A549 (cell line): ENCODE measurements around the gene KRTAP4-12. TPM values are rescaled to one million over a fixed set of nuclear protein-coding genes. Genes with fewer than 3 reads are reported as not detected.
"Not testable (repeated sequence)": the region's sequence is repeated elsewhere in the genome, so short reads cannot be mapped to it uniquely, and the experiment has no call there.

Source experiments
- ATAC-seq, 2 experiments: fragments of 200-7000 bp in 1 of 2; fragments of >200 bp in 1 of 2; cut with Nextera tagmentation in 1 of 2; cut with Tn5 transposase in 1 of 2; 3 replicates each; pipeline versions ENCODE4 v1.8.0 to v1.9.1; 2018 to 2020; ENCODE audit warnings: mild to moderate bottlenecking in 1 of 2, moderate library complexity in 1 of 2
- CTCF ChIA-PET: fragments of 300-600 bp; sonication (Branson Sonifier 250); formaldehyde crosslinking; extraction: SDS; loops from one replicate; lab custom pipeline; 2021; ENCODE audit warnings: antibody characterized with exemption, inconsistent platforms; lab: Yijun Ruan, JAX
- POLR2A ChIA-PET: fragments of 350-600 bp; formaldehyde crosslinking; extraction: SDS; loops from one replicate; lab custom pipeline; 2021; ENCODE audit warnings: antibody characterized with exemption, inconsistent platforms; lab: Yijun Ruan, JAX
- DNase-seq, 2 experiments: peaks; one replicate each; pipeline versions ENCODE4 v3.0.0 to v3.0.0-alpha.2; 2011 to 2016; ENCODE audit warnings: low read depth in 1 of 2, low spot score in 1 of 2
- FAIRE-seq: peaks from 2 replicates; lab custom pipeline; 2011; peaks lifted over from hg19 to GRCh38; lab: Jason Lieb, UNC
- H3K27ac ChIP-seq, 2 experiments: fragments of >200 bp; sonication (Bioruptor Twin); formaldehyde crosslinking; 3 replicates each; pipeline ENCODE4 v1.5.1; 2016 to 2017
- H3K4me1 ChIP-seq: fragments of >200 bp; sonication (Bioruptor Twin); formaldehyde crosslinking; 3 replicates; pipeline ENCODE4 v1.6.1; 2016
- H3K4me2 ChIP-seq: fragments of >200 bp; sonication (Bioruptor Twin); formaldehyde crosslinking; 3 replicates; pipeline ENCODE4 v1.6.1; 2016
- H3K4me3 ChIP-seq: fragments of >200 bp; sonication (Bioruptor Twin); formaldehyde crosslinking; 3 replicates; pipeline ENCODE4 v1.5.1; 2016
- H3K9me3 ChIP-seq: fragments of >200 bp; sonication (Bioruptor Twin); formaldehyde crosslinking; 3 replicates; pipeline ENCODE4 v1.6.1; 2016
- CBX2 ChIP-seq: fragments of 200-600 bp; sonication (generic); IDR thresholded peaks from 2 replicates; pipeline ENCODE4 v1.6.1; 2016; ENCODE audit warnings: low read depth, mild to moderate bottlenecking, borderline replicate concordance
- CBX8 ChIP-seq: fragments of 200-600 bp; sonication (generic); IDR thresholded peaks from 2 replicates; pipeline ENCODE4 v1.6.1; 2016
- CHD4 ChIP-seq: fragments of 200-600 bp; sonication (generic); IDR thresholded peaks from 2 replicates; pipeline ENCODE4 v1.6.1; 2016; ENCODE audit warnings: antibody characterized with exemption, mild to moderate bottlenecking, borderline replicate concordance
- EHMT2 ChIP-seq: fragments of 200-600 bp; sonication (generic); IDR thresholded peaks from 2 replicates; pipeline ENCODE4 v1.6.1; 2016; ENCODE audit warnings: antibody characterized with exemption, low read depth, mild to moderate bottlenecking, moderate library complexity
- EP300 ChIP-seq, 2 experiments: fragments of >200 bp; sonication (Bioruptor Twin); formaldehyde crosslinking; IDR thresholded peaks; 2 replicates in 1 of 2; 3 replicates in 1 of 2; pipeline ENCODE4 v1.6.1; 2016 to 2017
- FOSL2 ChIP-seq, 2 experiments: fragments of 450-650 bp in 1 of 2; fragments of >200 bp in 1 of 2; sonication (Bioruptor Twin) in 1 of 2; formaldehyde crosslinking; IDR thresholded peaks; 2 replicates each; pipeline versions ENCODE4 v1.5.0 to v1.6.1; 2016 to 2020; ENCODE audit warnings: mild to moderate bottlenecking in 1 of 2, moderate library complexity in 1 of 2
- HOXB13 ChIP-seq: fragments of 250-450 bp; sonication (Bioruptor Pico); IDR thresholded peaks from 2 replicates; pipeline ENCODE4 v1.5.0; 2020; ENCODE audit warnings: low read depth, mild to moderate bottlenecking, moderate library complexity
- JUN ChIP-seq, 2 experiments: fragments of >200 bp; sonication (Bioruptor Twin); formaldehyde crosslinking; IDR thresholded peaks; 2 replicates in 1 of 2; 3 replicates in 1 of 2; pipeline ENCODE4 v1.6.1; 2016 to 2017
- MAFK ChIP-seq: fragments of 450-650 bp; IDR thresholded peaks from 2 replicates; pipeline ENCODE4 v1.6.1; 2014; ENCODE audit not compliant: partially characterized antibody
- NFE2L2 ChIP-seq: fragments of 150-350 bp; conservative IDR thresholded peaks from 2 replicates; pipeline ENCODE4 v1.6.1; 2014; ENCODE audit warnings: low read length
- NR3C1 ChIP-seq: fragments of >200 bp; sonication (Bioruptor Twin); formaldehyde crosslinking; IDR thresholded peaks from 3 replicates; pipeline ENCODE4 v1.6.1; 2017
- PBX3 ChIP-seq: IDR thresholded peaks from 2 replicates; pipeline ENCODE4 v1.6.1; 2012
- RCOR1 ChIP-seq: fragments of 150-350 bp; IDR thresholded peaks from 2 replicates; pipeline ENCODE4 v1.6.1; 2014; ENCODE audit warnings: antibody characterized with exemption, low read length, low read depth
- RFX5 ChIP-seq: fragments of 450-650 bp; IDR thresholded peaks from 2 replicates; pipeline ENCODE4 v1.7.1; 2014; ENCODE audit warnings: antibody characterized with exemption, mild to moderate bottlenecking, moderate library complexity
- SMC3 ChIP-seq: fragments of >200 bp; sonication (Bioruptor Twin); formaldehyde crosslinking; IDR thresholded peaks from 3 replicates; pipeline ENCODE4 v1.6.1; 2018; ENCODE audit warnings: inconsistent platforms
- ZC3H11A ChIP-seq: fragments of 450-650 bp; IDR thresholded peaks from 2 replicates; pipeline ENCODE4 v1.6.1; 2014; ENCODE audit warnings: antibody characterized with exemption, mild to moderate bottlenecking
- ZFP36 ChIP-seq: fragments of 450-650 bp; IDR thresholded peaks from 2 replicates; pipeline ENCODE4 v1.6.1; 2014; ENCODE audit warnings: borderline replicate concordance; ENCODE audit not compliant: partially characterized antibody
- WGBS: methylation state at CpG from one replicate; pipeline ENCODE4 v1.1.6; 2017; ENCODE audit errors: missing lambda C conversion rate; 5-methylcytosine and 5-hydroxymethylcytosine counted together
- polyA plus RNA-seq, 4 experiments: library from polyadenylated mRNA; depleted of rRNA in 3 of 4; stranded (reverse); fragments of >200 nt; fragmentation: RNase III in 1 of 4; extraction: RNeasy Plus Mini Kit Qiagen cat#74134 plus additional on column Dnase treatment in 1 of 4; gene quantifications; 2 replicates in 3 of 4; 3 replicates in 1 of 4; pipeline ENCODE4 v1.2.3, GENCODE V29; 2011 to 2017
- TF ChIP-seq, protein P1 (sequence below): fragments of 450-650 bp; IDR thresholded peaks from 2 replicates; pipeline ENCODE4 v1.6.1; 2014; ENCODE audit warnings: antibody characterized with exemption
- TF ChIP-seq, protein P2 (sequence below): IDR thresholded peaks from 2 replicates; pipeline ENCODE4 v1.6.1; 2012; ENCODE audit warnings: low read depth, borderline replicate concordance

The KRTAP4-12 gene
- polyA plus RNA-seq, 2 of the 4 experiments (the other 2 are of a cell fraction) = not detected

DNA sequence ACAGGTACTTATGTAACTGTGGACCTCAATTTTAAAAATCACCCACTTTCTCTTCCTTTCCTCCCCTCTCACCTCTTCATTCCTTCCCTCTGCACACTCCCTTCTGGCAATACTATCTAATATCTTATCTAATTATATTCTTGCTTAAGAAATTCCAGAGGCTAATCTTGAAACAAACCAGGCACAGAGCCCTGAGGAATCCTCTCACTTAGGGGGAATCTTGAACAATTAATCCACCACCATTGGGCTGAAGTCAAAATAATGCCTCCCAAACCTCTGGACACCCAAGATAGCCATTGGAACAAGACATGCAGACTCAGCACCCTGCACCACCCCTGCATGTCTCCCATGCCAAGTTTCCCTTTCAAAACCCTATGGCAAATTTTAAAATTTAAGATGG, 17.4 kb upstream of the KRTAP4-12 start:
- DNase-seq (no peak), FAIRE-seq (no peak), ATAC-seq (no peak)
- ChIA-PET CTCF (no interaction called here), POLR2A (no interaction called here)
- H3K27ac ChIP-seq = no peak overlapping the region
- no peak overlapping the region for H3K4me2 ChIP-seq
- H3K4me1 ChIP-seq = no peaks in the 10 kb centered on the region
- TF ChIP-seq NFE2L2 = no peak
- no peak for TF ChIP-seq EP300 (IDR thresholded peaks at IDR 0.05)
- TF ChIP-seq NR3C1 = no peak
- peaks cover 38% of the 10 kb centered on the region for H3K9me3 ChIP-seq
- no peak overlapping the region for H3K4me3 ChIP-seq

GRCh38 chr17:41140360-41141131, 16.6 kb upstream of the KRTAP4-12 start, which contains the start of gene KRTAP4-6:
KRTAP4-6 (minus strand) TSS chr17:41140544; CDS start chr17:41140487, 57 bp downstream.
- peak in 1 of 2 experiments; percentile 46 for DNase-seq
- ChIA-PET CTCF (interaction anchor here (0.6 kb wide), 1 partner anchor 11 kb away, joined by 3 read pairs; no protein-coding TSS in a partner anchor), POLR2A (no interaction called here)
- Histone ChIP-seq H3K9me3 (peaks cover 38% of the 10 kb centered on the region), H3K27ac (no peak within 1 kb of the TSS), H3K4me2 (no peak within 1 kb of the TSS)
- ATAC-seq = no peak
- TF ChIP-seq CHD4 (no peak), EHMT2 (no peak), CBX2 (no peak), JUN (IDR thresholded peaks at IDR 0.05) (no peak), FOSL2 (IDR thresholded peaks at IDR 0.05) (no peak), FOSL2 (CRISPR knock-in tag; IDR thresholded peaks at IDR 0.05) (peak; percentile 39; the same call in 1 of the 2 replicates), RCOR1 (no peak), MAFK (no peak), ZC3H11A (no peak)
- TF ChIP-seq, protein P1, sequence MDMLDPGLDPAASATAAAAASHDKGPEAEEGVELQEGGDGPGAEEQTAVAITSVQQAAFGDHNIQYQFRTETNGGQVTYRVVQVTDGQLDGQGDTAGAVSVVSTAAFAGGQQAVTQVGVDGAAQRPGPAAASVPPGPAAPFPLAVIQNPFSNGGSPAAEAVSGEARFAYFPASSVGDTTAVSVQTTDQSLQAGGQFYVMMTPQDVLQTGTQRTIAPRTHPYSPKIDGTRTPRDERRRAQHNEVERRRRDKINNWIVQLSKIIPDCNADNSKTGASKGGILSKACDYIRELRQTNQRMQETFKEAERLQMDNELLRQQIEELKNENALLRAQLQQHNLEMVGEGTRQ = peak; percentile 86
- TF ChIP-seq, all 56 proteins: peak for 2
- Histone ChIP-seq H3K4me3 (no peak within 1 kb of the TSS), H3K4me1 (no peaks in the 10 kb centered on the region)
- no peak for FAIRE-seq
- WGBS = 60% methylated on average over 6 of the region's 6 CpGs

DNA sequence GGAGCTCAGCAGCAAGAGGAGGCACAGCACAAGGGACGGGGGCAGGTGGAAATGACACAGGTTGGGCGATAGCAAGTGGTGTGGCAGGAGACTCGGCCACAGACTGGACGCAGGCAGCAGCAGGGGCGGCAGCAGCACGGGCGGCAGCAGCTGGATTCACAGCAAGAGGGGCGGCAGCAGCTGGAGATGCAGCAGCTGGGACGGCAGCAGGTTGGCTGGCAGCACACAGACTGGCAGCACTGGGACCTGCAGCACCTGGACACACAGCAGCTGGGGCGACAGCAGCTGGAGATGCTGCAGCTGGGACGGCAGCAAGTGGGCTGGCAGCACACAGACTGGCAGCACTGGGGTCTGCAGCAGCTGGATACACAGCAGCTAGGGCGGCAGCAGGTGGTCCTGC, 15.9 kb upstream of the KRTAP4-12 start:
- POLR2A ChIA-PET, H3K27ac ChIP-seq, H3K4me2 ChIP-seq, H3K4me1 ChIP-seq, H3K4me3 ChIP-seq, ATAC-seq, FAIRE-seq, DNase-seq: not testable (repeated sequence)
- 68% methylated on average over 11 of the region's 12 CpGs for WGBS
- CTCF ChIA-PET = interaction anchor here (0.6 to 0.7 kb wide), 2 partner anchors 10 to 262 kb away, joined by 3 read pairs; no protein-coding TSS in a partner anchor
- H3K9me3 ChIP-seq = peaks cover 38% of the 10 kb centered on the region

- CTCF ChIA-PET = interaction anchor here (0.7 kb wide), 1 partner anchor 11 kb away, joined by 3 read pairs; no protein-coding TSS in a partner anchor
- Histone ChIP-seq H3K4me1 (0 out of 3 replicates have a peak, but pooled peaks cover 6% of the 10 kb centered on the region), H3K9me3 (no peaks in the 10 kb centered on the region), H3K4me2 (no peak overlapping the region), H3K4me3 (no peak overlapping the region), H3K27ac (no peak overlapping the region)
- FAIRE-seq (peak; percentile 28), DNase-seq (no peak), ATAC-seq (no peak)
- POLR2A ChIA-PET = no interaction called here
- TF ChIP-seq PBX3 (no peak), SMC3 (no peak), ZC3H11A (no peak), HOXB13 (no peak), FOSL2 (IDR thresholded peaks at IDR 0.05) (no peak), FOSL2 (CRISPR knock-in tag; IDR thresholded peaks at IDR 0.05) (no peak), EHMT2 (no peak), ZFP36 (no peak), RFX5 (no peak), CBX8 (no peak)
- TF ChIP-seq, protein P2, sequence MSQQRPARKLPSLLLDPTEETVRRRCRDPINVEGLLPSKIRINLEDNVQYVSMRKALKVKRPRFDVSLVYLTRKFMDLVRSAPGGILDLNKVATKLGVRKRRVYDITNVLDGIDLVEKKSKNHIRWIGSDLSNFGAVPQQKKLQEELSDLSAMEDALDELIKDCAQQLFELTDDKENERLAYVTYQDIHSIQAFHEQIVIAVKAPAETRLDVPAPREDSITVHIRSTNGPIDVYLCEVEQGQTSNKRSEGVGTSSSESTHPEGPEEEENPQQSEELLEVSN = no peak
- 52% methylated on average over 2 of the region's 2 CpGs for WGBS
These were observed 10.1 kb upstream of the KRTAP4-12 start for GRCh38 chr17:41133880-41134735.
